Measurements from ENCODE around the gene BPIFA2.

- no peak for TF ChIP-seq BRCA1 (IDR thresholded peaks at IDR 0.05; ENCODE audit: low read depth, low read length)
- TF ChIP-seq STAT1 (conservative IDR thresholded peaks at IDR 0.05), result no peak
- no peak for TF ChIP-seq POLR2A (IDR thresholded peaks at IDR 0.05; ENCODE audit: low read depth, low read length)
- no peak for TF ChIP-seq EZH2 (IDR thresholded peaks at IDR 0.05; ENCODE audit: borderline replicate concordance, control insufficient read depth, low read depth, low read length)
- TF ChIP-seq CHD2 (IDR thresholded peaks at IDR 0.05; ENCODE audit: borderline replicate concordance, low read depth, low read length), result no peak
- TF ChIP-seq CEBPB (IDR thresholded peaks at IDR 0.05; ENCODE audit: borderline replicate concordance in 1 of 2, low read depth in 2 of 2, low read length in 2 of 2), result no peak
Observed at GRCh38 chr20:33224399-33224798, 56.4 kb downstream of the BPIFA2 start.
